HG02678 (cell line): ENCODE measurements around the gene UFD1.
"Not testable (repeated sequence)": the region's sequence is repeated elsewhere in the genome, so short reads cannot be mapped to it uniquely, and the experiment has no call there.

Experiments used
- ATAC-seq: cut with Tn5 transposase; IDR thresholded peaks from one replicate; pipeline ENCODE4 v1.9.1; 2021; ENCODE audit warnings: mild to moderate bottlenecking, moderate library complexity; ENCODE audit not compliant: unreplicated experiment

Gene UFD1

DNA sequence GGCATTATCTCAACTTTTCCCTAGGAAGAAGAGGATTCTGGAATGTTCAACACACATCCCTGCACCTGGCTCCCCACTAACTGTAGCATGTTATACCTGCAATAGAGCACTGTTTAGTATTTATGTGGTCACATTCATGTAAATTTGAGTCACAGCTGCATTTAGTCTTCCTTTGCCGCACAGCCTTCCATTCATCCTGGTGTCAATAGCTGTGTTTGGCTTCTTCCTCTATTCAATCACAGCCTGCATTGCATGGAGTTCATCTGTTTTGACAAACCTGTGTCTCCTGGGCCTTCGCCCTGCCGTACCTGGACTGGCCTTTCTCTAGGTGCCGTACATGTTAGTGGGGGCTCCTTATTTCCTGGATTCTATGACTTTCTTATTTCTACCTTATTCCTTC lies 27.4 kb downstream of the UFD1 start:
- ATAC-seq: no peak

DNA sequence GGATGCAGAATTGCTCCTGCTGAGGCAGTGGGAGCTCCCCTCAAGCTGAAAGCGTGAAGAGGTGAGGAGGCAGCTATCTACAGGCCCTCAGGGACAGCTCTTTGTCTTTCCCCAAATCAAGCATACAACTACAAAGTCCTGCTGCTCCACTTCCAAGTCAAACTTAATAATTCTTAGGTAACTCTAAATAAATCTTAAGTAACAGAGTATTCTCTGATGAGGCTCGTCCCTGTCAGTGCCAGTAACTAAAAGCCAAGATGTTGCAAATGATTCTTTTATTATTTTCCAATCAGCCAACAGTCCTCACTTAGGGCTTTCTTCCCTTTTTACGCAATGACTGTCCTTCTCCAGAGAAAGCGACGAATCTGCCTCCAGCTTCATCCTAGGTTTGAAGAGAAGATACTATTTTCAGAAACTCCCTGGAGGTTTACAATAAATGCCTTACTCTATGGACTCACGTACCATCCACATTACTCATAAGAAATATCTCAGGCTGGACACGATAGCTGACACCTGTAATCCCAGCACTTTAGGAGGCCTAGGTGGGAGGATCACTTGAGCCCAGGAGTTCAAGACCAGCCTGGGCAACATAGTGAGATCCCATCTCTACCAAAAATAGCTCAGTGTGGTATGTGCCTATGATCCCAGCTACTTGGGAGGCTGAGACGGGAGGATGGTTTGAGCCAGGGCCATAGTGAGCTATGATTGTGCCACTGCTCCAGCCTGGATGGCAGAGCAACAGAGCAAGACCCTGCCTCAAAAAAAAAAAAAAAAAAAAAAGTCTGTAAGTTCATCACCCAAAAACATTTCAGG lies 28.4 kb downstream of the UFD1 start:
- ATAC-seq: no peak

DNA sequence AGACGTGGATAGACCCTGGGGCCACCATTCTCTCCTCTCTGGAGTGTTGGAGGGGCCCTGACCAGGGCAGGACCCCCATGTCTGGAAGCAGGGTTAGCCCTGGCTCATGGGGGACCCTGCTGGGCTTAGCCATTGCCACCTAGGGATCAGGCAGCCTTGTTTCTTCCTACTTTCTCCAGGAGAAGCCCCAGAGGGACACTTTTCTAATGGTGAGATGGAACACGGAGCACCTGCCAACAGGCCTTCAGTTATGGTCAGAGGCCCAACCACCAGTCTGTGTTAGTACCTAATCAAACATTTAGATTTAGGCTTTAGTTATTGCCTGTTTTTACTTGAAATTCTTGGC lies 29.6 kb downstream of the UFD1 start:
- ATAC-seq: no peak

DNA sequence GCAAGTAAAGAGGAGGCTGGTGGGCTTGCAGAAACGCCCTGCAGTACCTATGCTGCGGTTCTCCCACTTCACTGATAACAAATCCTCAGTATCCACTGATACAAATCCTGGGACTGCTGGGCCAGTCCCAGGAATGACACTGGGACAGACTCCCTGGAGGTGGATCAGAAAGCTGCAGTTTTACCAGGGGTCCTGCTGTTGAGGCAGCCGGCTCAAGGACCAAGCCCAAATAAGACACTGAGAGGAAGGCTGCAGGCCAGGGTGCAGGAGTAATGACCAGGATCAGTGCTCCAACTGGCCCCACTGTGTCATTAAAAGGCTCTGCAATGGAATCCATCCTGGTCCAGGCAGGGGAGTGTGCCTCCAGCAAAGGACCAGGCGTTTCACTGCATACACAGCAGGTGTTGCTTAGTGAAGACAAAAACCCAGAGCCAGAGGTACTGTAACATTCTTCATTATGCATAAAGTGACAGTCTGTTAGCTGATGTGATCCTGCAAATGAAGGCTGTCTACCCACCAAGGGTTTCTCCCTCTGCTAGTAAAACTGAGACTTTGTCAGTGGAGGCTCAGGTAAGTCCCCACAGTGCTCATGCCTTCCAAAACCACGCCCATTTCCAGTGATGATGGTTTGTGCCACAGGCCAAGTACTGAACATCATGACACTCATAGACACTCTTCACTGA lies 30.1 kb downstream of the UFD1 start:
- no peak for ATAC-seq

DNA sequence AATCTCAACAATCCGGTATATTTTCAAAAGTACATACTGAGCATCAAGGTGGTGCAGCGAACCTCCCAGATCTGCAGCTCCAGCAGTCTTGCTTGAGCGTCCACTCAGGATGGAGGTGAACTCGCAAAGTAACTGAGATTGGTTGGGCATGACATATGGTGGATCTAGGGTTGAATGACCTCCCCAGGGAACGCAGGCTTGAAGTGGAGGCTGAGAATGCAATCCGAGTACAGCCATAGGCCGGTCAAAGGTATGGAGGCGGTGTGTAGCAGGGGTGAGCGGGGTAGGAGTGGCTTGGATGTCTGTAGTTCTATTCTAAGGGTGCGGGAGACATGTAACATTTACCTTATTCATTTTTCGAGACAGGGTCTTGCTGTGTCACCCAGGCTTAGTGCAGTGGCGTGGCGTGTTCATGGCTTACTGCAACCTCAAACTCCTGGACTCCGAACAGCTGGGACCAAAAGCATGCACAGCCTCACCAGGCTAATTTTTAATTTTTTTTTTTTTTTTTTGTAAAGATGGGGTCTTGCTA lies 30.9 kb downstream of the UFD1 start:
- peak; percentile 23 for ATAC-seq

DNA sequence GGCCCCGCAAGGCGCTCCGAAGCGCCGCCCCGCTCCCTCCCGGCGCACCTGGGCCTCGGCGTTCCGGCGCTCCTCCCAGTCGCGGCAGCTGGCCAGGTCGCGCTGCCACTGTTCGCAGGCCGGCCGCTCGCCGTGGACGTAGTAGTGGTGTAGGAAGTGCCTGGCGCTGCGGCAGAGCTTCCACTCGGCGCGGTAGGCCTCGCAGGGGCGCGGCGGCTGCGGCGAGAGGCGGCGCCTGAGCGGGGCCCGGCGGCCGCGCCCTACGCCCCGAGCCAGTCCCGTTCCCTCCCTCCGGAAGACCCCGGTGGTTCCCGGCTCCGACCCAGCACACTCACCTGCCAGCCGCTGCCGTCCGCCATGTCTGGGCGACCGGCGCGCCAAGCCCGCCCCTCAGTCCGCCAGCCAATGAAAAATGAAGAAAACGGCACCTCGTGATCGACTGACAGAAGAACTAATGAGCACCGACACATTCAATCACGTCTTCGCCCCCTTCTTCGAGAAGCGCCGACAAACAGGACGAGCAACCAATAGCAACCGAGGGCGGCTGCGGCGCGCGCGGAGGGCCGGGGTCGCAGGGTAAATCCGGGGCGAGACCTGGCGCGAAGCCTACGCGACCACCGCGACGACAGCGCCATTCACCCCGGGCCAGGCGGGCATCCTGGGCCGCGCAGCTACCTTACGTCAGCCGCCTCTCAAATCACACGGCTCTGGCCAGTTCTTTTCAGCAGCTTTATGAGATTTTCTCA lies 31.5 kb downstream of the UFD1 start, which contains the start of gene C22orf39:
Gene C22orf39 (minus strand): TSS at position 382 of the 746 bp plus-strand sequence. CDS start 23 bp downstream, at position 359.
- peak; percentile 86 for ATAC-seq

DNA sequence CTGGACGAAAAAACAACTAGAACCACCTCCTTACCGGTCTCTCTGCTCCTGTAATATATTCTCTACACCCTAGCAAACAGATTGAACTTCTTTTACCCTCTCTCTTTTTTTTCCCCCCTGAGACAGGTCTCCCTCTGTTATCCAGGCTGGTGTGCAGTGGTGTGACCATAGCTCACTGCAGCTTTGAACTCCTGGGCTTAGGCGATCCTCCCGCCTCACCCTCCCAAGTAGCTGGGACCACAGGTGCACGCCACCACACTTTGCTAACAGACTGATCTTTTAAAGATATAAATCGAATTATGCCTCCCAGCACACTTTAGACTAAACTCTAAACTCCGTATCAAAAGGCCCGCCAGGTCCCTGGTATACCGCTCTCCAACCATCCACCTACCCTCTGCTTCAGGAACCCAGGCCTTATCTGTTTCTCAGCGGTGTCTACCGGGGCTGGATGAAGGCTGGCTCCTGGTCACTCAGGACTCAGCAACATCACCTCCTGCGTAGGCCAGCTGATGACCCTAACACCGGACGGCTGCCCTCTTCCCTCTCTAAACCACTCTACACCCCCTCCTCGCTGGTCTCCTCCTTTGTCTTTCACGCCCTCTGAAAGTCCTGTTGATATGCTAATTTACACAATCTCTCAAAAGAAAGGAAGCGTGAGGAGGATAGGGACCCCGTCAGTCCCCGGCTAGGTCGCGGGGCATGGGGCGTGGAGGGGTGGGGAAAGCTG lies 32.2 kb downstream of the UFD1 start:
- no peak for ATAC-seq

DNA sequence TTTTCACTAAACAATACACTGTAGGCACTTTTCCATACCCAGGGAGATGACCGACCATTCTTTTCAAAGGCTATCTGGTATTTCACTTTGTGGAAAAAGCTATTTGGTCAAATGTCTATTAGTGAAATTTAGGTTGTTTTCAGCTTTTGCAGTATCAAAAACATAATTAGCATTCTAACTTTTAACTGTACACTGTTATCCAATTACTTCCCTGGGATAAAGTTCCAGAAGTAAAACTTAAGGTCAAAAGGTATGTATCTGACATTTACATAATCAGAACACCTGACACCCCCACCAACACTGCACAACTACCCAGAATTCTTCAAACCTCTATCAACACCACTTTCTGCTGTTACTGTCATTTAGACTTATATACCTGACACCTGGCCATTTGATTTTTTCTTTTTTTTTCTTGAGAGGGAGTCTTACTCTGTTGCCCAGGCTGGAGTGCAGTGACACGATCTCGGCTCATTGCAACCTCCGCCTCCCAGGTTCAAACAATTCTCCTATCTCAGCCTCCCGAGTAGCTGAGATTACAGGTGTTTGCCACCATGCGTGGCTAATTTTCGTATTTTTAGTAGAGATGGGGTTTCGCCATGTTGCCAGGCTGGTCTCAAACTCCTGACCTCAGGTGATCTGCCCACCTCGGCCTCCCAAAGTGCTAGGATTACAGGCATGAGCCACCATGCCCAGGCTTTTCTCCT lies 33.6 kb downstream of the UFD1 start:
- ATAC-seq: not testable (repeated sequence)

DNA sequence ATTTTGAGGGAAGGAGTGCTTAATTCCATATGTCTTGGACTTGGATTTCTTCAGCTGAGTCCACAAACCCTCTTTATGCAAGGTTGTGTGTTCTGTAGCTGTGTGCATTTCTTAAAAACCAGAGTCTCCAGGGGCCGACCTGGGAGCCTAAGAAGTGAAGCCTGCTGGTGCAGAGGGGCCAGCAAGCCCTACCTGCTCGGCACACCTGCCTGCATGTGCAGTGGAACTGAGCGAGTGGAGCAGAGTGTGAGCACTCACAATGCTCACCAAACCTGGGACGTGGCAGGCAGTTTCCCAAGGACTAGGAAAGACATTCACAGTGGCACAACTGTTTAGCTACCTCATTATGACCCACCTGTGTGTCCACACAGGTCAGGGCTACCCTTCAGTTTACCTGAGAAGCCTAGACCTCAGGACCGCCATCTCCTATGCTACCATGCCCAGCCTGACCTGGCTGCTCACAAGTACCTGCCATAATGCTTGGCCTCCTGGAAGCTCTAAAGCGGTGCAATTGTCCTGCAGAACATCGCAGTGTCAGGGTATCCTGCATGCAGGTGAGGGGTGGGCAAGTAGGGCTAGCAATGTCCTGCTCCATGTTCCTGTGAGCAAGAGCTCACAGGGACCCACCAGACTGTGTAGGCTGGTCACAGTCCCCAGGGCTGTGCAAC lies 35.3 kb downstream of the UFD1 start:
- no peak for ATAC-seq

DNA sequence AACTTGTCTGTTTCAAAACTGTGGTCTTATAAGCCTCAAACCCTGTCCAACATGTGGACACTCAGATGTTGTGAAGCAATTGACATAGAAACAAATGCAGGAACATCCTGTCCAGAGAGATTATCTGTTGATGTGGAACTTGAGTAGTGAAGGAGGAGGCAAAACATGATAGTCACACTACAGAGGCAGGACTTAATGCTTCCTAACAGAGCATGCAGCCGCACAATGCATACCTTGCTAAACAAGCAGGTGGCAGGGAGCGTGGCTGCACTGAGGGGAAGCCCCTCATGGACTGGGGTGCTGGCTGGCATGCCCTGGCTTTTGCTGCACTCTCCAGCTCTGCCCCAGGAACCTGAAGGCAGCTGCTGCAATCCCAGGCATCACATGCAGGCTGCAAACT lies 36.8 kb downstream of the UFD1 start:
- no peak for ATAC-seq

DNA sequence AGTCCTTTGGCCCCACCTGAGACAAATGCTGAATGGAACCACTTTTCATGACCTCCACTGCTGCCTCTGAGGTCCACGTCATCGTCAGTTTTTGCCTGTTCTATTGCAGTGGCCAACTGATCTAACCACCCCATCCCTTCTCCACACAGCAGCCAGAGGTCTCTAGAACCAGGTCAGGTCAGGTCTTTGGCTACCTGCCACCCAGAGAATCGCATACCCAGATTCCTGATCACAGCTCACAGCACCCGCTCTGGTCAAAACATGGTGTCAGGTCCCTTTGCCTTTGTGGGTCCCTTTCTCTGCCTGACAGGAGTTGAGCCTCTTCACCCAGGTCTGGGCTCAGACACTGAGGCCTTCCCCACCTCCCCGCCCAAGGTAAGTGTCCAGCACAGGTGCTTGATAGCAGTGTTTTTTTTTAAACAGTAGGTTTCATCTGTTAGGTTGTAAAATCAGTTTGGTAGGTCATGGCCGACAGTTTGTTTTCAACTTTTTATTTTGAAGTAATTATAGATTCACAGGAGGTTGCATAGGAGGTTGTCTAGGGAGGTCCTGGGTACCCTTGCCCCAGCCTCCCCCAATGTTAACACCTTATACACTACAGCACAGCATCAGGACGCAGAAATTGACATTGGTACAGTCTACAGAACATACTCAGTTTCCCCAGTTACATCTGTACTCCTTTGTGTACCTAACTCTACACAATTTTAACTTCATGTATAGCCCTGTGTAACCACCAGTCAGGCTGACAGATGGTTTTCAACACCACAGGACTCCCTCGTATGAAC lies 38.4 kb downstream of the UFD1 start:
- ATAC-seq: no peak

DNA sequence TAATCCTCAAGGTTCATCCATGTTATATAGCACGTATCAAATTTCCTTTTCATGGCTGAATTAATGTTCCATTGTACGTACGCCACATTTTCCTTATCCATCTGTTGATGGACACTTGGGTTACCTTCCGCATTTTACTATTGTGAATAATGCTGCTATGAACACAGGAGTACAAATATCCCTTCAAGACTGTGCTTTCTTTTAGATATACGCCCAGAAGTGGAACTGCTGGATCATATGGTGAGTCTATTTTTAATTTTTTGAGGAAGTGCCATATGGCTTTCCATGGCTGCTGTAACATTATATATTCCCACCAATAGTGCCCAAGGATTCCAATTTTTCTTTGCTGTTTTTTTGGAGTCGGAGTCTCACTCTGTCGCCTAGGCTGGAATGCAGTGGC lies 40.7 kb downstream of the UFD1 start:
- ATAC-seq: no peak

DNA sequence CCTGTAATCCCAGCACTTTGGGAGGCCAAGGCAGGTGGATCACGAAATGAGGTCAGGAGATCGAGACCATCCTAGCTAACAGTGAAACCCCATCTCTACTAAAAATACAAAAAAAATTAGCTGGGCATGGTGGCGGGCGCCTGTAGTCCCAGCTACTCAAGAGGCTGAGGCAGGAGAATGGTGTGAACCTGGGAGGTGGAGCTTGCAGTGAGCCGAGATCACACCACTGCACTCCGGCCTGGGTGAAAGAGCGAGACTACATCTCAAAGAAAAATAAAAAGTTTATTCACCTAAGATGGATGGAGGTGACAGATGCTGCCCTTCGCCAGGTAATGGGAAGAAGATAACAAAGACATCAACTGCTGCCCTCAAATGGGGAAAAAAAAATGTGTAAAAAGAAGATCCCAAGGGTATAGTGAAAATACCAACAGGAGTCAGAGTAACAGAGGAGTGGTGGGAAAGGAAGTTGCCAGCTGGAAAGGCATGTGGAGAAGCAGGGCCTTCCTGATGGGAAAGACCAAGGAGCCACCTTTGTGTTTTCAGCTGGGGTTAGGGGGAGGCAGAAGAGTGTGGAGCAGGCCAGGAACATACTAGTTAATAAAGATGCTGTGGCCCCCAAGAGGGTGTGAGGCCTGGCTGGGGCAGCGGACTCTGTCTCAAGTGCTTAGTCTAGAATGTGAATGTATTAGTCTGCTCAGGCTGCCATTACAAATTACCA lies 42.4 kb downstream of the UFD1 start:
- not testable (repeated sequence) for ATAC-seq

DNA sequence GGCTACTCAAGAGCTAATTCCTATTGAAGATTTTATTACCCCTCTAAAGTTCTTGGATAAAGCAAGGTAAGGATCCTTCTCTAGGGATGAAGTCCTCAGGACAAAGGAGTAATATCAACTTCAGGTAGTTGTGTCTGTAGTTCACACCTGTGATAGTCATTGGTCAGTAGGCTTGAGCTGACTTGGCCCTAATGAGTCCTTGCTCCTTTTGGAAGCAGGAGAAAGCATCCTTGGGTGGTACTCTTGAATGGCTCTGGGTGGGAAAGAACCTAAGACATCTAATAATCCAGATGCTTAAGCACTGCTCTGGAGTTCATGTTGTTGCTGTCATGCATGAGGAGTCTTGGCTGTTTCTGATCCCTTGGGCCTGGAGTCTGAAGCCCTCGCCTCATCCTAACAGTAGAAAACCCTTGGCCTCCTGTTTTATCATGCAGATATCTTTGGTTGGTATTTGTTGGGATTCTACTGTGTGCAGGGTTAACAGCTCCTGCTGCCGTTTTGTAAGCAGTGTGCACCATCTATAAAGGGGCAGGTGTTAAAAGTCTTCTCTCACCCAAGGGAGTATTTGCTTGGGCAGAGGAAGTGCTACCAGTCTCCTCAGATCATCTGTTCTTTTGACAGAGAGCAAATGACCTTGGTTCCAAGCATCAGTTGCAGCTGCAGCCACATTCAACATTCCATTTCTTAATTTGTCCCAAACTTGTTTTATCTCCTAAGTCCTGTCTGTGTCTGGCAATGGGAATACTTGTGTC lies 44.0 kb downstream of the UFD1 start:
- no peak for ATAC-seq

DNA sequence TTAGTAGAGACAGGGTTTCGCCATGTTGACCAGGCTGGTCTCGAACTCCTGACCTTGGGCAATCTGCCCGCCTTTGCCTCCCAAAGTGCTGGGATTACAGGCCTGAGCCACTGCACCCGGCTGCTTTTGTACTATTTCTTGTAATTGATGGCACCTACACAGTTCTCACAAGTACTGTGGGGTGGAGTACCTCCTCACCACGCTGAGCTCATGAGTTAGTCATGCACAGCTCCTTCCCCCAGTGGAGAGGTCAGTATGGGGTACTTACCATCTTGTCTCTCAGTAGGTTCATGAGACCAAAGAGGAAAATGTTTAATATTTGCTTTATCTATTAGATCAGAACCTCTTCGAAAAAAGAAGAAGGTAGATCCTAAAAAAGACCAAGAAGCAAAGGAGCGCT lies 44.6 kb downstream of the UFD1 start:
- ATAC-seq: no peak

DNA sequence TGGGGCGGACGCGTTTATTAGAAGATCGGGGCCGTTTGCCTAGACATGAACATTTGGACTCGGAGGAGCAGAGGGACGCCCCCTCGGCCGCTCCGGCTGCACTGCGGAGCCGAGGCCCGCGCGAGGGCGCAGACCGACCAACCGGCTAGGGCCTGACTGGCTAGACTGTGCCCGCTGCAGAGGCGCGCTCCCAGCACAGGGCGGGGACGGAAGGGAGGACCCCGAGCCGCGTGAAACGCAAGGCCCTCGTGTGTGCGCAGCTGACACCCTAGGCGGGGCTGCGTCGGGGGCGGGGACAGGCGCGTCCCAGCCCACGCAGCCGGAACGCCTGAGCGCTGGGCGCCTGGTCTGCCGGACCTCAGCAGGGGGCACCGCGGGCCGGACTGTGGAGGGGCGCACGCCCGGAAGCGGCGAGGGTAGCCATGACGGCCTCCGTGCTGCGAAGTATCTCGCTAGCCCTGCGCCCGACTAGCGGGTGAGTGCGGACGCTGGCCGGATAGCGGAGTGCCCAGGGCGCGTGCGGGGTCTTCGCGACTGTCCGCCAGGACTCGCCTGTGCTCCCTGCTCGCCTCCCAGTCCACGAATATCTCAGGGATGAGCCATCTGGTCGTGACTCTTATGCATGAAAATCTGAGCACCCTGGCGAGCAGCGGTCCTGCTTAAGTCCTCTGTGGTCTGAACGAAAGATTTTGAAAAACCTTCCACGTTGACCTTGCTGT lies 46.7 kb downstream of the UFD1 start, which contains the start of gene MRPL40:
Gene MRPL40 (plus strand): TSS at position 413 of the 719 bp plus-strand sequence. CDS start 10 bp downstream, at position 423.
- ATAC-seq: peak; percentile 76

DNA sequence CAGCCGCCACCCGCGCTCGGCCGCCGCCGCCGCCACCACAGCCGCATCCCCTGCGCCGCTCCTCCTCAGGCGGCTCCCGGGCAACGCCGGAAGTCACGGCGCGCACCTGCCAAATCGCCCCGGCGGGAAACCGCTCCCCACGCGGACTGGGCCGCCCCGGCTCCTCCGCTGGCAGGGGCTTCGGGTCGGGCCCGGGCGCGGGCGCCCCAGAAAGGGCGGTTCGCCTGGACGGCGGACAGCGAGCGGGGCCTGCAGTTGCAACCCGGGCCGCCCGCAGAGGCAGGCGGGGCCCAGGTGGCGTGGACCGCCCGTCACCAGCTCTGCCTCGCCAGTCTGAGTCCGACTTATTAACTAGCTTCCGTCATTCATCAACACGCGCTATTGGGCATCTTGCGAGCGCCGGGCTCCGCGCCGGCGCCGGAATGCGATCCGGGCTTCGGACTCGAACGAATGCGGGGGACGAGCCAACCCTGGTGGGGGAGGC lies 47.3 kb downstream of the UFD1 start, which contains the start of gene HIRA:
Gene HIRA (minus strand): TSS at position 85 of the 484 bp plus-strand sequence. CDS start 257 bp downstream, outside the sequence.
- peak; percentile 55 for ATAC-seq
